Ectodermal cell (in vitro differentiated cells): ENCODE results near the gene NOS2. TPM values are rescaled to one million over a fixed set of nuclear protein-coding genes. Genes with fewer than 3 reads are reported as not detected.
"Not testable (repeated sequence)": the region's sequence is repeated elsewhere in the genome, so short reads cannot be mapped to it uniquely, and the experiment has no call there.

Experiments
- H3K27ac ChIP-seq: 2 replicates; pipeline ENCODE4 v1.7.0; 2013; ENCODE audit warnings: mild to moderate bottlenecking, low read depth, low read length; ENCODE audit not compliant: insufficient read depth, poor library complexity, severe bottlenecking
- H3K27me3 ChIP-seq: 2 replicates; pipeline ENCODE4 v1.7.0; 2013; ENCODE audit warnings: mild to moderate bottlenecking, low read length; ENCODE audit not compliant: insufficient read depth, control insufficient read depth, poor library complexity, severe bottlenecking
- H3K36me3 ChIP-seq: one replicate; pipeline ENCODE4 v1.7.0; 2013; ENCODE audit warnings: low read length; ENCODE audit not compliant: control insufficient read depth, insufficient read depth
- H3K4me1 ChIP-seq: one replicate; pipeline ENCODE4 v1.7.0; 2013; ENCODE audit warnings: low read length; ENCODE audit not compliant: control insufficient read depth, insufficient read depth
- H3K4me3 ChIP-seq: 2 replicates; pipeline ENCODE4 v1.7.0; 2013; ENCODE audit warnings: low read depth, low read length, control low read depth; ENCODE audit not compliant: insufficient read depth
- H3K9me3 ChIP-seq: 2 replicates; pipeline ENCODE4 v1.7.0; 2013; ENCODE audit warnings: mild to moderate bottlenecking, low read length, moderate library complexity; ENCODE audit not compliant: control insufficient read depth
- WGBS, 2 experiments: methylation state at CpG; one replicate each; pipeline ENCODE4 v1.1.7; 2013; ENCODE audit warnings: missing lambda C conversion rate in 2 of 2; 5-methylcytosine and 5-hydroxymethylcytosine counted together
- polyA plus RNA-seq, 4 experiments: library from polyadenylated mRNA; stranded (reverse); fragments of 50-300 nt; gene quantifications; one replicate each; pipeline ENCODE4 v1.2.3, GENCODE V29; 2013

Gene NOS2
- polyA plus RNA-seq (2013, experiment 1 of 4): 92.6 TPM
- polyA plus RNA-seq (2013, experiment 2 of 4): 217 TPM
- polyA plus RNA-seq (2013, experiment 3 of 4): 65.0 TPM
- 121 TPM for polyA plus RNA-seq (2013, experiment 4 of 4)

- H3K4me3 ChIP-seq: no peak within 1 kb of the TSS
- WGBS, 2 experiments: 71 to 75% methylated on average over 1 of the region's 1 CpG
- H3K9me3 ChIP-seq: no peaks in the 10 kb centered on the region
- peaks cover 3% of the 10 kb centered on the region for H3K4me1 ChIP-seq
- H3K27me3 ChIP-seq: no peaks in the 10 kb centered on the region
- H3K36me3 ChIP-seq: no peaks in the 10 kb centered on the region
- no peak within 1 kb of the TSS for H3K27ac ChIP-seq
These were observed at the start of gene NOS2 for GRCh38 chr17:27800522-27800921. Gene NOS2, minus strand, starts transcription at chr17:27800529. Its CDS starts 1,720 bp downstream, at chr17:27798809.

- Histone ChIP-seq H3K36me3 (no peaks in the 10 kb centered on the region), H3K4me3 (no peak overlapping the region), H3K27me3 (no peaks in the 10 kb centered on the region), H3K27ac (no peak overlapping the region), H3K9me3 (no peaks in the 10 kb centered on the region), H3K4me1 (no peaks in the 10 kb centered on the region)
- 75 to 82% methylated on average over 8 to 9 of the region's 9 CpGs for WGBS, 2 experiments
These were observed 49.3 kb upstream of the NOS2 start for GRCh38 chr17:27849474-27850185.

DNA sequence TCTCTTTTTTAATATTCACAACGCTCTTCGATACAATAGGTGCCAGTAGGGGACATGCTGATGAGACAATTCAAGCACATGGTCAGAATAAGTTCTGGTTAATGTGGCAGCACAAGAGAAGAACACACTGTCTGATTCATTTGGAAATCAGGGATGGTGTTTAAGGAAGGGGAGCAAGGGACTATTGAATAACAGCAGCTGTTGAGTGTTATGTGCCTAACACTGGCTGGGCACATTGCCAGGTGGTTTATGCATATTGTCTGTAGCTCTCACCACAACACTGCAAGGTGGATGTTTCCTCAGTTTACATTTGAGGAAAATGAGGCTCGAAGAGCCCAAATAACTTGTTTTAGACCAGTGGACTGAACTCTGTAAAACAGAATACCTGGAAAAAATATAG lies 48.6 kb upstream of the NOS2 start:
- WGBS, 2 experiments: 96% methylated on average over 3 of the region's 3 CpGs
- no peaks in the 10 kb centered on the region for H3K36me3 ChIP-seq
- H3K9me3 ChIP-seq: no peaks in the 10 kb centered on the region

DNA sequence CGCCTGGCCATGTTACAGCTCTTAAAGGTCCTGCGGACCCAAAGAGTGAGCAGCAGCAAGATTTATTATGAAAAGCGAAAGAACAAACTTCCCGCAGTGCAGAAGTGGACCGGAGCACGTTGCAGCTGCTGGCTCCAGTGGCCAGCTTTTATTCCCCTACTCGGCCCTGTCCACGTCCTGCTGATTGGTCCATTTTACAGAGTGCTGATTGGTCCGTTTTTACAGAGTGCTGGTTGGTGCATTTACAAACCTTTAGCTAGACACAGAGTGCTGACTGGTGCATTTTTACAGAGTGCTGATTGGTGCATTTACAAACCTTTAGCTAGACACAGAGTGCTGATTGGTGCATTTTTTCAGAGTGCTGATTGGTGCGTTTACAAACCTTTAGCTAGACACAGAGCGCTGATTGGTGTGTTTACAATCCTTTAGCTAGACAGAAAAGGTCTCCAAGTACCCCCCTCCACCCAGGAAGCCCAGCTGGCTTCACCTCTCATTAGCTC lies 46.5 kb upstream of the NOS2 start:
- not testable (repeated sequence) for H3K27me3 ChIP-seq, H3K4me1 ChIP-seq, H3K36me3 ChIP-seq, H3K4me3 ChIP-seq, H3K27ac ChIP-seq, H3K9me3 ChIP-seq
- WGBS, 2 experiments: 93 to 95% methylated on average over 11 of the region's 11 CpGs

More for the DNA sequence above, 48.6 kb upstream of the NOS2 start:
- no peaks in the 10 kb centered on the region for H3K4me1 ChIP-seq
- H3K27me3 ChIP-seq: no peaks in the 10 kb centered on the region
- no peak overlapping the region for H3K4me3 ChIP-seq
- H3K27ac ChIP-seq: no peak overlapping the region

- Histone ChIP-seq H3K27ac (no peak overlapping the region), H3K4me1 (no peaks in the 10 kb centered on the region), H3K4me3 (no peak overlapping the region), H3K9me3 (no peaks in the 10 kb centered on the region), H3K27me3 (no peaks in the 10 kb centered on the region), H3K36me3 (no peaks in the 10 kb centered on the region)
- WGBS, 2 experiments: 96 to 98% methylated on average over 23 of the region's 23 CpGs
These were observed 45.8 kb upstream of the NOS2 start for GRCh38 chr17:27846042-27846655.

DNA sequence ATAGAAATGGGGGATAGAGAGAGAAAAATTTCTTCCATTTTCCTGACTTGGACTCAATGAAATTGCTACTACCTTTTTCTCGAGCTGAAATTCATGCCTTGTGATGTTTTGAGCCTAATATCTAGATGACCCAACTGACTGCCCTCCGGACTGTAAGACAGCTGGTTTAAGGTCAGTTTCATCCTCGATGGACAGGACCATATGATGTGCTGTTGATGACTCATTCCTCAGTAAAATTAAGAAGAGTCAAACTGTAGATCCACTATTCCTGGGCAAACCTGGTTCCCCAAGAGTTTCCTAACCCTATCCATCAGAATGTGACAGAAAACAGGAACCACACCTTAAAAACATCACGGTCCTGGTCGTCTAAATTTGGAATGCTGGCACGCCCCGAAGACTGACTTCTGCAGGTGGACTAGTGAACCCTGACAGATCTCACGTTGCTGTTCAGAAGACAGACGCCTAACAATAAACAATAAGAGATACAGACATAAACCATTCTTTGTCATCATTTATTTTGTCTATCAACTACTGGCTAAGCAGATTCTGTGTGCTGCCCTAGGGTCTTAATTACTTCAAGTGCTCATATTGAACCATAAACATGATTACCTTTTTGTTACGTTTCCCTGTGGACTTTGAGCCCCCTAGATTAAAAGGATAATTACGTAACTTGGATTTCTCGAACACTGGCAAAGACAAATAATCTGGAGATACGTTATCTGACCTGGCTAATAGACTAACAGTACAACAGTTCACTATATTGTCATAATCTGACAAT lies 45.1 kb upstream of the NOS2 start:
- Histone ChIP-seq H3K4me1 (no peaks in the 10 kb centered on the region), H3K27me3 (no peaks in the 10 kb centered on the region), H3K4me3 (no peak overlapping the region), H3K36me3 (no peaks in the 10 kb centered on the region), H3K9me3 (no peaks in the 10 kb centered on the region), H3K27ac (no peak overlapping the region)
- 84 to 86% methylated on average over 13 of the region's 13 CpGs for WGBS, 2 experiments

GRCh38 chr17:27840688-27841087 lies 40.4 kb upstream of the NOS2 start:
- Histone ChIP-seq H3K4me3 (no peak overlapping the region), H3K36me3 (no peaks in the 10 kb centered on the region), H3K27ac (no peak overlapping the region), H3K27me3 (no peaks in the 10 kb centered on the region), H3K4me1 (no peaks in the 10 kb centered on the region), H3K9me3 (no peaks in the 10 kb centered on the region)
- 100% methylated on average over 1 of the region's 1 CpG for WGBS, 2 experiments

GRCh38 chr17:27840406-27840678 lies 40.0 kb upstream of the NOS2 start:
- H3K27me3 ChIP-seq, H3K4me1 ChIP-seq, H3K36me3 ChIP-seq, H3K27ac ChIP-seq, H3K9me3 ChIP-seq, H3K4me3 ChIP-seq: not testable (repeated sequence)
- WGBS, 2 experiments: no CpG with 5 or more reads among the region's 1 CpG

DNA sequence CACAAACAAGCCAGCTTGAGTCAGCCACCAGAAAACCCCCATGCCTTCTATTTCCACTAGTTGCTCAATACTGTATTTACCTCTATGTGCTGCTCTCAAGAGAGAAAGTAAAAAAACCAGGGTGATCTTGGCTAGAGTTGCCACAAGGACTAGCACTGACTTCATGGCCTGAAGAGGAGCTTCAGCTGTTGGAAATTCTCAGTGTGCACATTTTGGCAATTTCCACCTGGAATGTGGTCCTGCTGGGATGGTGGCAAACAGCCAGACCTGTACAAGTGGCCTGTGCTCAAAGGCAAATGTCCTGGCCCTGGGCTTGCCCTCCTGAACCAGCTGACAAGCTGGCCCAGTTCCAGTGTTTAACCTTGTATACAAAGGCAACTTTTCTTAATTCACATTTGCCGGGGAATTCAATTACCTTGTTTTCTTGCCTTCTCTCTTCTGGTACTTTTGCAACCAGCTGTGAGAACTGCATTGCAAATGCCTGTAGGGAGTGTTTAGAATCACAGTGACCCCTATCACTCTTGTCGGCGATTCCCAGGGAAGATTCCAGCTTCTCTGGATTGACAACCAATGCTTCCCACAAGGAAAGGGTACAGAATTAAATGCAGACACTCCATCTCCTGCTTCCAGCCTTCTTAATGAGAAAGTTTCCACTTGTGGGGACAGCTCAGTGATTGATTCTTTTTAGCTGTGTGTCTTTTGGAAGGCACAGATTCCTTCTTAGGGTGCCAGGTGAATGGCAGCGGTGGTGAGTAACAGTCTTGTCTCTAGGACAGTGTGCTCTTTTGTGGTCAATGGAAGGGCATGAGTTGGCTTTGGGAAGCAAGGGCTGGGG lies 39.5 kb upstream of the NOS2 start:
- not testable (repeated sequence) for H3K4me1 ChIP-seq

More for the DNA sequence above, 39.5 kb upstream of the NOS2 start:
- 62 to 73% methylated on average over 1 of the region's 4 CpGs for WGBS, 2 experiments
- not testable (repeated sequence) for H3K4me3 ChIP-seq, H3K27ac ChIP-seq, H3K9me3 ChIP-seq, H3K27me3 ChIP-seq, H3K36me3 ChIP-seq
